ENCODE results near the gene PSD2. TPM values are rescaled to one million over a fixed set of nuclear protein-coding genes. Genes with fewer than 3 reads are reported as not detected.

Gene PSD2
- total RNA-seq, 1 experiment from 2014 or later, result 0.22 TPM

DNA sequence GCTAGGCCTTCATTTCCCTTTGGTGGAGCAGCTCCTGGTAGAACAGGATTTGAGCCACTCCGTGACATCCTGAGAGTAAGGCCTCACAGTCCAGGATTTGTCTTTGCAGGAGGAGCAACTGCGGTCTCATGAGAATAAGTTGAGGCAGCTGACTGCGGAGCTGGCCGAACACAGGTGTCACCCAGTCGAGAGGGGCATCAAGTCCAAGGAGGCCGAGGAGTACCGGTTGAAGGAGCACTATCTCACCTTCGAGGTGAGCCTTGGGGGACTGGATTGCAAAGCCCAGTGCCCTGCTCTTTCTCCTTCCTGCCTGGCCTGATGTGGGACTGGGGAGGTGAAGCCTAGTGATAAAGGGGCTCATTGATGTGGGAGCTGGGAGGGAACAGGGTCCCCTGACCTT, 44.3 kb downstream of the PSD2 start:
- H3K27ac ChIP-seq (ENCODE audit: insufficient read length, low read depth, low read length), result no peak overlapping the region
- no peak overlapping the region for H2BK120ac ChIP-seq (ENCODE audit: low read depth, low read length, poor library complexity, severe bottlenecking)
- no peak overlapping the region for H4K91ac ChIP-seq (ENCODE audit: insufficient read length, low read depth, low read length)
- Mint-ChIP-seq H3K4me1 (peaks cover 3 to 5% of the 10 kb centered on the region in 2 experiments), H3K27ac (no peak overlapping the region), H3K27me3 (ENCODE audit: low read depth) (peaks cover 37% of the 10 kb centered on the region), H3K4me3 (no peak overlapping the region), H3K9me3 (no peaks in the 10 kb centered on the region), H3K36me3 (ENCODE audit: insufficient read depth in 1 of 3, low read depth in 3 of 3) (no peaks in the 10 kb centered on the region)
- H4K8ac ChIP-seq (replicated peaks; ENCODE audit: insufficient read length, low read depth, low read length), result no peak overlapping the region
- H3K27me3 ChIP-seq (ENCODE audit: insufficient read depth, low read length), result no peaks in the 10 kb centered on the region; the same call in 1 of the 2 replicates
- H2BK5ac ChIP-seq (ENCODE audit: insufficient read length, low read length), result no peak overlapping the region
- H2BK12ac ChIP-seq (ENCODE audit: insufficient read length, low read depth, low read length), result no peak overlapping the region
- H3T11ph ChIP-seq (ENCODE audit: low read length), result no peak overlapping the region
- no peaks in the 10 kb centered on the region for H3K23me2 ChIP-seq (ENCODE audit: insufficient read length, low read depth, low read length, poor library complexity, severe bottlenecking)
- no peak overlapping the region for H2AK5ac ChIP-seq (ENCODE audit: insufficient read length, low read length)
- no CpG with 5 or more reads among the region's 8 CpGs for WGBS (ENCODE audit: extremely low coverage, insufficient read length, low lambda C conversion rate)
- no peak overlapping the region for H3K9ac ChIP-seq (ENCODE audit: extremely low read depth, insufficient read length, low read length)
- no peak overlapping the region for H3K56ac ChIP-seq (ENCODE audit: insufficient read length, low read depth, low read length)
- no peak overlapping the region for H3K4ac ChIP-seq (ENCODE audit: low read depth, low read length)
- no peak overlapping the region for H3K4me2 ChIP-seq (ENCODE audit: insufficient read depth, insufficient read length, low read length)
- no peak overlapping the region for H3K23ac ChIP-seq (ENCODE audit: insufficient read length, low read depth, low read length)
- H2BK20ac ChIP-seq (ENCODE audit: low read depth, low read length, poor library complexity, severe bottlenecking), result no peak overlapping the region
- H3K18ac ChIP-seq (ENCODE audit: insufficient read length, low read depth, low read length), result no peak overlapping the region
- H3K14ac ChIP-seq (ENCODE audit: insufficient read depth, low read length), result no peak overlapping the region
- H2BK15ac ChIP-seq (ENCODE audit: low read depth, low read length), result no peak overlapping the region
- H4K5ac ChIP-seq (ENCODE audit: insufficient read length, low read depth, low read length), result no peak overlapping the region
- H4K20me1 ChIP-seq (ENCODE audit: control insufficient read depth, insufficient read depth, insufficient read length), result peaks cover 2% of the 10 kb centered on the region
- no peak for DNase-seq
- H3K4me1 ChIP-seq (ENCODE audit: insufficient read depth, low read length), result no peaks in the 10 kb centered on the region
- H2AFZ ChIP-seq (ENCODE audit: low read length), result no peak overlapping the region
- H3K79me2 ChIP-seq (ENCODE audit: insufficient read depth, low read length), result no peaks in the 10 kb centered on the region
- no peaks in the 10 kb centered on the region for H3K79me1 ChIP-seq (ENCODE audit: insufficient read depth, low read depth, low read length, poor library complexity, severe bottlenecking)
- no peaks in the 10 kb centered on the region for H3K9me3 ChIP-seq (ENCODE audit: control insufficient read depth, low read depth, low read length)
- TF ChIP-seq, protein P1, sequence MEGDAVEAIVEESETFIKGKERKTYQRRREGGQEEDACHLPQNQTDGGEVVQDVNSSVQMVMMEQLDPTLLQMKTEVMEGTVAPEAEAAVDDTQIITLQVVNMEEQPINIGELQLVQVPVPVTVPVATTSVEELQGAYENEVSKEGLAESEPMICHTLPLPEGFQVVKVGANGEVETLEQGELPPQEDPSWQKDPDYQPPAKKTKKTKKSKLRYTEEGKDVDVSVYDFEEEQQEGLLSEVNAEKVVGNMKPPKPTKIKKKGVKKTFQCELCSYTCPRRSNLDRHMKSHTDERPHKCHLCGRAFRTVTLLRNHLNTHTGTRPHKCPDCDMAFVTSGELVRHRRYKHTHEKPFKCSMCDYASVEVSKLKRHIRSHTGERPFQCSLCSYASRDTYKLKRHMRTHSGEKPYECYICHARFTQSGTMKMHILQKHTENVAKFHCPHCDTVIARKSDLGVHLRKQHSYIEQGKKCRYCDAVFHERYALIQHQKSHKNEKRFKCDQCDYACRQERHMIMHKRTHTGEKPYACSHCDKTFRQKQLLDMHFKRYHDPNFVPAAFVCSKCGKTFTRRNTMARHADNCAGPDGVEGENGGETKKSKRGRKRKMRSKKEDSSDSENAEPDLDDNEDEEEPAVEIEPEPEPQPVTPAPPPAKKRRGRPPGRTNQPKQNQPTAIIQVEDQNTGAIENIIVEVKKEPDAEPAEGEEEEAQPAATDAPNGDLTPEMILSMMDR (conservative IDR thresholded peaks at IDR 0.05), result no peak

Measured in H9 (cell line).